NT2/D1 (cell line): ENCODE measurements around the gene CRLF1.

Experiments used
- YY1 ChIP-seq: IDR thresholded peaks from 2 replicates; pipeline ENCODE4 v1.6.1; 2011; ENCODE audit not compliant: insufficient read length, insufficient read depth
- ZNF274 ChIP-seq: IDR thresholded peaks from 2 replicates; pipeline ENCODE4 v1.6.1; 2011; ENCODE audit warnings: mild to moderate bottlenecking, low read depth, low read length

GRCh38 chr19:18605196-18605545 is 1.4 kb downstream of the CRLF1 start:
- TF ChIP-seq YY1, result no peak
- TF ChIP-seq ZNF274, result no peak
